ENCODE data around the gene RASGRF2.

The RASGRF2 gene

DNA sequence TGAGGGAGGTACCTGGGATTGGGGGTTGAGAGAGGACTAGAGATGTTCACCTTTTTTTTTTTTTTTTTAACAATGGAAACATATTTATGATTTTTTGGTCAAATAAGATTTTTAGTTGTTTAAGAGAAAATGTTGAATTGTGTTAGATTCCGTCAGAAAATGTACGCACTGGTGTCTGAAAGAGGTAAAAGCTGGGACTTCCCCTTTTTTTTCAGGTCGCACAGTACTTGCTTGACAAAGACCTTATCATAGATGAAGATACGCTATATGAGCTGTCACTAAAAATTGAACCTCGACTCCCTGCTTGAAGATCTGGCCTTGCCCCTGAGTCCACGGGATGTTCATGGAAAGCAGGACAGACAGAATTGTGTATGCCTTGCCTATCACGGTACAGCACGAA, 265.3 kb downstream of the RASGRF2 start:
- Histone ChIP-seq H3K9me3 (no peaks in the 10 kb centered on the region), H3K4me1 (ENCODE audit: control insufficient read depth in 1 of 2, insufficient read depth in 1 of 2, low read depth in 1 of 2, low read length in 1 of 2) (no peaks in the 10 kb centered on the region), H3K4me3 (ENCODE audit: low read depth in 1 of 2, low read length in 1 of 2) (no peak overlapping the region), H3K27me3 (peaks cover 6% of the 10 kb centered on the region), H3K27ac (no peak overlapping the region), H3K36me3 (no peaks in the 10 kb centered on the region)
- TF ChIP-seq, protein P1, sequence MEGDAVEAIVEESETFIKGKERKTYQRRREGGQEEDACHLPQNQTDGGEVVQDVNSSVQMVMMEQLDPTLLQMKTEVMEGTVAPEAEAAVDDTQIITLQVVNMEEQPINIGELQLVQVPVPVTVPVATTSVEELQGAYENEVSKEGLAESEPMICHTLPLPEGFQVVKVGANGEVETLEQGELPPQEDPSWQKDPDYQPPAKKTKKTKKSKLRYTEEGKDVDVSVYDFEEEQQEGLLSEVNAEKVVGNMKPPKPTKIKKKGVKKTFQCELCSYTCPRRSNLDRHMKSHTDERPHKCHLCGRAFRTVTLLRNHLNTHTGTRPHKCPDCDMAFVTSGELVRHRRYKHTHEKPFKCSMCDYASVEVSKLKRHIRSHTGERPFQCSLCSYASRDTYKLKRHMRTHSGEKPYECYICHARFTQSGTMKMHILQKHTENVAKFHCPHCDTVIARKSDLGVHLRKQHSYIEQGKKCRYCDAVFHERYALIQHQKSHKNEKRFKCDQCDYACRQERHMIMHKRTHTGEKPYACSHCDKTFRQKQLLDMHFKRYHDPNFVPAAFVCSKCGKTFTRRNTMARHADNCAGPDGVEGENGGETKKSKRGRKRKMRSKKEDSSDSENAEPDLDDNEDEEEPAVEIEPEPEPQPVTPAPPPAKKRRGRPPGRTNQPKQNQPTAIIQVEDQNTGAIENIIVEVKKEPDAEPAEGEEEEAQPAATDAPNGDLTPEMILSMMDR (IDR thresholded peaks at IDR 0.05): no peak

DNA sequence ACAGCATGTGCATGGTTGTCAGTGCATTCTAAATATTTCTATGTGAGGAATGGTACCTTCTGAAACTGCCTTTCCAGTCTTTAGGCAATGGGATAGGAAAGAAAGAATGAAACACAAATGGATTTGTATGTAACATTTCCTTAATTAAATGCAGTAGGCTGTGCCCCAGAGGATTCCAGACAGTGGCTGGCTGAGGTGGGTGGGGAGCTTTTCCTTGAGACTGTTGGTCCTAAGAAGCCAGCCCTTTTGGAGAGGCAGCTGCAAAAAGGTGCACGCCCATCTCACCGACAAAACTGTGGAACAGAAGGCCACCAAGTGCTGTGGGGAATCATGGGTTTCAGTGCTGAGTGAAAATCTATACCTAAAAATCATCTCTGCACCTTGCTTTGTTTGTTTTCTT, 266.1 kb downstream of the RASGRF2 start:
- TF ChIP-seq, protein P1 (IDR thresholded peaks at IDR 0.05): no peak
- H3K4me3 ChIP-seq (ENCODE audit: low read depth in 1 of 2, low read length in 1 of 2): no peak overlapping the region
- H3K4me1 ChIP-seq (ENCODE audit: control insufficient read depth in 1 of 2, insufficient read depth in 1 of 2, low read depth in 1 of 2, low read length in 1 of 2): no peaks in the 10 kb centered on the region
- peaks cover 6% of the 10 kb centered on the region for H3K27me3 ChIP-seq
- H3K9me3 ChIP-seq: no peaks in the 10 kb centered on the region
- H3K36me3 ChIP-seq: no peaks in the 10 kb centered on the region
- H3K27ac ChIP-seq: no peak overlapping the region

DNA sequence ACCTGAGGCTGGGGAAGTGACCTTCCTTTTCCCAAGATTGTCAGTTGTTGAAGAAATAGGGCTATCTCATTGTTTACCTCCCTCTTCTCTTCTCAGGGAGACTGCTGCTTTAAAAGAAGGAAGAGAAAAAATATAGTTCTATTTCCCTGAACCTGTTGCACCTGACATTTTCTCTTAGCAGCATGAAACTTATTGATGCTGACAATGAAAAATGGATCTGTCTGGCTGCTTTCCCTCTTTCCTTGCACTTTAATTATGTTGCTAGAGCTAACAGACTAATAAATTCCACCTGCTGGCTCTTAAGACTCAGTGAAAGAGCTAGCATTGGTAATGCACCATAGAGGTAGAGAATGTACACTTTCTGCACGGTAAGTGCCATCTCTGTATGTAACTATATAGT, 266.8 kb downstream of the RASGRF2 start:
- peaks cover 10% of the 10 kb centered on the region for H3K27me3 ChIP-seq

DNA sequence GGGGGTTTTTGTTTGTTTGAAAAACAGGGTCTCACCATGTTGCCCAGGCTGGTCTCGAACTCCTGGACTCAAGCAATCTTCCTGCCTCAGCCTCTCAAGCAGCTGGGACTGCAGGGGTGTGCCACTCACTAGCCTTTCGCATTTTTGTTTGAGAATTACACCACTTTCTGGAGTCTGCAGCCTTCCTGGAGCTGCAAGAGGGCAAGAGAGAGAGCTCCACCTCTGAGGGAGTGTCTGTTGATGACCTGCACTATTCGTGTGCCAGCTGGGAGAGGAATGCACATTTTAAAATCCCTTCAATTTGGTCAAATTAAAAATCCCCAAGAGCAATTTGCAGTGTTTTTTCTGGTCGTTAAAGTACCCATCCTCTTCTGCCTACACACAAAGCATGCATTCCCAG, 267.9 kb downstream of the RASGRF2 start:
- TF ChIP-seq, protein P1 (IDR thresholded peaks at IDR 0.05): no peak
- Histone ChIP-seq H3K27me3 (peaks cover 21% of the 10 kb centered on the region), H3K9me3 (no peaks in the 10 kb centered on the region), H3K4me1 (ENCODE audit: control insufficient read depth in 1 of 2, insufficient read depth in 1 of 2, low read depth in 1 of 2, low read length in 1 of 2) (peaks cover 0 to 2% of the 10 kb centered on the region in 2 experiments), H3K4me3 (ENCODE audit: low read depth in 1 of 2, low read length in 1 of 2) (no peak overlapping the region), H3K36me3 (no peaks in the 10 kb centered on the region), H3K27ac (no peak overlapping the region)

More for the DNA sequence above, 266.8 kb downstream of the RASGRF2 start:
- Histone ChIP-seq H3K4me1 (ENCODE audit: control insufficient read depth in 1 of 2, insufficient read depth in 1 of 2, low read depth in 1 of 2, low read length in 1 of 2) (no peaks in the 10 kb centered on the region), H3K4me3 (ENCODE audit: low read depth in 1 of 2, low read length in 1 of 2) (no peak overlapping the region), H3K9me3 (no peaks in the 10 kb centered on the region), H3K27ac (no peak overlapping the region), H3K36me3 (no peaks in the 10 kb centered on the region)
- TF ChIP-seq, protein P1 (IDR thresholded peaks at IDR 0.05): no peak

DNA sequence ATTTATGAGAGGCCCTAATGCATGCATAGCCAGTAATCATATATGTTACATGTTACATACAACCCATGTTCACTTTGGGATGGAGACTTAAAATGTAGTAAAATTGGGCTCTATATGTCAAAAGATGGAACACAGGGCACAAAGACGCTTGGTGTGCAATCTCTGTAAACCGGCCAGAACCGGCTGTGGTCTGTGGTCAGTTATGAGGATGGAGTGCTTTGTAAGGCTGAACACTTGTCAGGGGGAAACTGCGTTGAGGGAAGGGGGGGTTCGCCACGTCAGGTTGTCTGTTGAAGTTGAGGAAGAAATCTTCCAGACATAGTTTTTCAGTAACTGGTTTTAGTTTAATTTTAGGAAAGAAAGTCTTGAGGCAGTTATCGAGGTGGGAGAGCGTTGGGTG, 270.3 kb downstream of the RASGRF2 start:
- Histone ChIP-seq H3K36me3 (no peaks in the 10 kb centered on the region), H3K27me3 (peaks cover 31% of the 10 kb centered on the region), H3K4me1 (ENCODE audit: control insufficient read depth in 1 of 2, insufficient read depth in 1 of 2, low read depth in 1 of 2, low read length in 1 of 2) (peaks cover 0 to 4% of the 10 kb centered on the region in 2 experiments), H3K4me3 (ENCODE audit: low read depth in 1 of 2, low read length in 1 of 2) (no peak overlapping the region), H3K27ac (no peak overlapping the region), H3K9me3 (no peaks in the 10 kb centered on the region)
- TF ChIP-seq, protein P1 (IDR thresholded peaks at IDR 0.05): no peak
